ENCODE results near the gene SRMS.

GRCh38 chr20:63557481-63557891 lies 9.9 kb upstream of the SRMS start:
- TF ChIP-seq CTCF (IDR thresholded peaks at IDR 0.05; ENCODE audit: insufficient read depth, low read length, poor library complexity, severe bottlenecking): no peak
- TF ChIP-seq EZH2phosphoT487 (conservative IDR thresholded peaks at IDR 0.05; ENCODE audit: low read length): no peak

All from SU-DHL-6 (cell line).